ENCODE results near the gene AP2A2.

AP2A2 gene

DNA sequence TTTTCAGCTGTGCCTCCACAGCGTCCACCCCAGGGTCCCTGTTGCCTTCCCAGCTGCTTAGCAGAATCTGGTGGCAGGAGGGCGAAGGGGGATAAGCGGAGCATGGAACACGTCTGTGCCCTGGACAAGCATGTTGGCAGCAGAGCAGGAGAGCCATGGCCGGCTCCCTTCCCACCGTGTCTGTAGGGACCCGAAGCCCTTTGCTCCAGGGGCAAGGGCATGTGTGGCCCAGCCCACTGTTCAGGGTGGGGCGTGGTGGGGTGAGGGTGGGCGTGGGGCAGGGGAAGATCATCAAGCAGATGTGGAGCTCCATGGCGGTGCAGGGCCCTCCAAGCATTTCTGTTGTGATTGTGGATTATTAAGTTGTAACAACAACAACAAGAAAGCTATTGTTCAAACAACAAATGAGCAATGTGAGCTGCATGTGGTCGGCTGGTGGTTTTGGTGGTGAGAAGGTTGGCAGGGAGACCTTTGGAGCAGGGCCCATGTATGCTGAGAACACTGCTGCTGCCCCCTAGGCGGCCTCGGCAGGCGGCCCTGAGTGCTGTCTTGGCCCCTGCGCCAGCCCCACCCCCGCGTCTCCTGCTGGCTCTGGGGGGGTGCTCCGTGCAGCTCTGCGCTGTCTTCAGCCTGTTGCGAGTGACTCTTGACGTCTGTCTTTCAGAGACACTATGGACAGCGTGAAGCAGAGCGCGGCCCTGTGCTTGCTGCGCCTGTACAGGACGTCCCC lies 50.9 kb downstream of the AP2A2 start:
- peak; percentile 76 for DNase-seq

GRCh38 chr11:977830-978720 lies 52.4 kb downstream of the AP2A2 start:
- no peak for DNase-seq

DNA sequence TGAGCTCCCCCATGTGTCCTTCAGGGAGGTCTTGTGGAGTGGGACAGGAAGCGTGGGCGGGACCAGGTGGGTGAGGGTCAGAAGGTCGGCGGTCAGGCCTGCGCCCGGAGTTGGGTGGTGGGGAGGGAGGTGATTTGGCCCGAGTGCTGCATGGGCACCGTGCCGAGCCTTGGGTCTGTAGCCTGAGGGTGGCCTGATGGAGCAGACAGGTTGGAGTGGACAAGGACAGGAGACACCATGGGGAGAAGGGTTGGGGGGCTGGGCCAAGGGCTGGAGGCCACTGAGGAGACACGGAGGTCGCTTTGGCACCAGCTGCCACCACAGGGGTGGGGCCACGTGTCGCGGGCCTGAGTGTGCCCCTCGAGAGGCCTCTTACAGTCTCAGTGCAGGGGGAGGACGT lies 53.1 kb downstream of the AP2A2 start:
- no peak for DNase-seq

DNA sequence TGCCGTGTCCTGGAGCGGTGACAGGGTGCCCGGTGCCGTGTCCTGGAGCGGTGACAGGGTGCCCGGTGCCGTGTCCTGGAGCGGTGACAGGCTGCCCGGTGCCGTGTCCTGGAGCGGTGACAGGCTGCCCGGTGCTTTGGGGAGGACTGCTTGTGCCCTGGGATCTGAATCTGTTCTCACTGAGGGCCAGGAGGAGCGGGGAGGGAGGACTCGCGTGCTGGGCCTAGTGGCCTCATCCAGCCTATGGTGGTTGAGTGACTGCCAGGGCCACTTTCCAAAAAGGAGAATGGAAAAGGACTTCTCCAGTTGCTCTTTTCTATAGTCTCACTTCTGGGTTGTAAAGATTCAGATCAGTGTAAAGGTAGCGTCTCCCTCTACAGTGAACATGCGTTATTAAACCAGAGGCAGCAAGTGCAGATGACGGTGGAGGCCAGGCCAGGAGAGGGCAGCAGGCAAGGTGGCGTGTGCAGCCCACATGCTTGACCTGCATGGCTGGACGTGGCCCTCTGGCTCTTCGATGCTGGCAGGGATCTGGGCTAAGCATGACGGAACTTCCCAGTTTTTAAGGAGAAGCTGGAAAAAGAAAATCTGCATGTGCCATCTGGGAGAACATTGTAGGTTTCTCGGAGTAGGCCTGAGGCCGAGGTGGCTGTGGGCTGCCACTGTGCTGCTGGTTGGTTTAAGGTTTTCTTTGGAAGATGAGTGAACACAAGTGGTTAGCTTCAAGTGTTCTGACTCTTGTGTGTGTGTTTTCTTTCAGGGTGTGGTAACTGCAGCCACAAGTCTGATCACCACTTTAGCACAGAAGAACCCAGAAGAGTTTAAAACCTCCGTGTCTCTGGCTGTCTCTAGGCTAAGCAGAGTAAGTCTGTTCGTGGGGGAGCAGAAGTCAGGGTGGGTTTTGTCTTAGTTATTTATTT lies 55.0 kb downstream of the AP2A2 start:
- no peak for DNase-seq

DNA sequence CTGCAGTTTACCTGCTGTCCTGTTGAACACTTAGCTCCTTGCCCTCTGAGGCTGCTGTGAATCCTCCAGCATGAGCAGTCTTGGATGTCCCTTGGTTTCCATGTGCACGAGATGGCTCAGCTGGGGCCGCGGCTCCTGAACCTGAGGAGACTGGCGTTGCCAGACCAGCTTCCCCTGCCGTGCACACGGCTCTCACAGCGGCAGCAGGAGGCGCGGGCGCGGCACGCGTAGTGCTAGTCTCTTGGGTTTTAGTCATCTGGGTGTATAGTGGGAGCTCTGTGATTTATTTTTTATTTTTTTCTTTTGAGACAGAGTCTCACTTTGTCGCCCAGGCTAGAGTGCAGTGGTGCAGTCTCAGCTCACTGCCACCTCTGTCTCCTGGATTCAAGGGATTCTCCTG lies 56.1 kb downstream of the AP2A2 start:
- no peak for DNase-seq

DNA sequence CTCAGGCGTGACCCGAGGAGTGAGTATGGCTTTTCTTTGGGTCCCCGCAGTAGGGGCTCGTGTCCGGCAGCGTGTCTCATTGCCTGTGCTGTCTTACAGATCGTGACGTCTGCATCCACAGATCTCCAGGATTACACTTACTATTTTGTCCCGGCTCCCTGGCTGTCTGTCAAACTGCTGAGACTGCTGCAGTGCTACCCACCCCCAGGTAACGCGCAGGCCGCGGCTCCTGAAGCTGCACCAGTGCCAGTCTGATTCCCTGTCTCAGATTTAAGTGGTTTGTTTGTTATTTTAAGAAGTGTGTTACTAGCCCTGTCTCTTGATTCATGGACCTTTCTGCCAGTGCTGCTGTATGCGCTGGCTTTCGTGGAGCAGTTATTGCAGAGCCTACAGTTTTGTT lies 58.9 kb downstream of the AP2A2 start:
- DNase-seq, result no peak

DNA sequence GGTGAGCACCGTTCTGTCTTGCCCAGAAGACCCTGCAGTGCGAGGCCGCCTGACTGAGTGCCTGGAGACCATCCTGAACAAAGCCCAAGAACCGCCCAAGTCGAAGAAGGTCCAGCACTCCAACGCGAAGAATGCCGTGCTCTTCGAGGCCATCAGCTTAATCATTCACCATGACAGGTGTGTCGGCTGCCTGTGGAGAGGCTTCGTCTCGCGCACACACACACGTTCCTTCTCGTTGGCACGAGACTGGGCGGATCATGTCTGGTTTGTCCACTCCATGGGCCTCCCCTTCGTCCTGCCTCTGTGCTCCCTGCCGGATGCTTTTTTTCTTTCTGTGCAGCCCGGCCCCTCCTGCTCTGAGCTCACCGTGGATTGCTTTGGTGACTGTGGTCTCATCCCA lies 59.7 kb downstream of the AP2A2 start:
- no peak for DNase-seq

DNA sequence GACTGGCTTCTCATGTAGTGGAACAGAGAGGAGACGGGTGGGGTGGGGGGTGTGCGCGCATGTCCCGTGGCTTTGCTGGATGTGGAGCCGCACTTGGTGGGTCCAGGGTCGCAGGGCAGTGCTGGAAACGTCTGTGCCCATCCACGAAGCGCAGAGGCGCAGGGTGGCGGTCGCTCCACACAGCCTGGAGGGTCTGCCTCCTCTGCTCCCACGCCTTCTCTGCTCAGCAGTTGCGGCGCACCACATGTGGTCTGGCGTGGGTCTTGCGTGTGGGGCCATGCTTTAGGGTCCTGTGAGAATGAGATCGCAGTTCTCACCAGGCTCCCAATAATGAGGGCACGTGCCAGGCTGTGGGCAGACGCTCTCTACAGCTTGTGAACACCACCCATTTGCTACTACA lies 60.2 kb downstream of the AP2A2 start:
- no peak for DNase-seq

DNA sequence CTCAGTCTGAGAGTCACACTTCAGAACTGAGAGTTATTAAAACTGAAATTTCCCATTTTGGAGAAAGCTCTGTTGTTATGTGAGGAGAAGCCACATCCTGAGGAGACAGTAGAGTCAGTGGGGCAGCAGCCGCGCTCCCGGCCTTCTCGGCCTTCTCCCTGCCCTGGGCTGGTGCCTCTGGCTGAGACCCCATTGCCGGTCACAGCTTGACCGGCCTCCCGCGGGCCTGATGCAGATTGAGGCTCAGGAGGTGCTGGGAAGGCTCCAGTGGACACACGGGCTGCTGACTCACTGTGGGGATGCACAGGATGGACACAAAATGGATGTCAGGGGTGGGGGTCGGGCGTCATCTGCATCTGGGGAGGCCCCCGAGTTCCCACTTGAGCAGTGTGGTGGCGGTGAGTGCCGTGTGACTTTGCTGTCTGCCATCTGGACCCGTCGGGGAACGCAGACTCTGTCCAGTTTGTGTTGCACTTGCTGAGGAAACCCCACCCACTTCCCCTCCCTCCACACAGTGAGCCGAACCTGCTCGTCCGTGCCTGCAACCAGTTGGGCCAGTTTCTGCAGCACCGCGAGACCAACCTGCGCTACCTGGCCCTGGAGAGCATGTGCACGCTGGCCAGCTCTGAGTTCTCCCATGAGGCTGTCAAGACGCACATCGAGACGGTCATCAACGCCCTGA lies 60.7 kb downstream of the AP2A2 start:
- no peak for DNase-seq

DNA sequence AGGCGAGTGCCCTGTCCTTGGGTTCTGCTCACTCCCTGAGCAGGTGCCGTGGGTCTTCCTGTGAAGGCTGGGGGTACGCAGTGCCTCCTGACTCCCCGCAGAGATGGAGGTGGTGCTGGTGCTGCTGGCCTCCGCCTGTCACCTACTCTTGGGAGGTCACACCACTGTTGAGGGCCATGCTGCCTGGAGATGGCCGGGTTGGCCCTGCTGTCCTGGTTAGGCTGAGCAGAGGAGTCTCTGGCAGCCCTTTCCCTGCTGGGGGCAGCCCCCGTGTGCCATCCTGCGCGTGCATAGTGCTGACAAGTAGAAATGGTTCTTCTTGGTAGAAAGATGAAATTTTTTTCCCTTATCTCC lies 61.3 kb downstream of the AP2A2 start:
- DNase-seq, result no peak

DNA sequence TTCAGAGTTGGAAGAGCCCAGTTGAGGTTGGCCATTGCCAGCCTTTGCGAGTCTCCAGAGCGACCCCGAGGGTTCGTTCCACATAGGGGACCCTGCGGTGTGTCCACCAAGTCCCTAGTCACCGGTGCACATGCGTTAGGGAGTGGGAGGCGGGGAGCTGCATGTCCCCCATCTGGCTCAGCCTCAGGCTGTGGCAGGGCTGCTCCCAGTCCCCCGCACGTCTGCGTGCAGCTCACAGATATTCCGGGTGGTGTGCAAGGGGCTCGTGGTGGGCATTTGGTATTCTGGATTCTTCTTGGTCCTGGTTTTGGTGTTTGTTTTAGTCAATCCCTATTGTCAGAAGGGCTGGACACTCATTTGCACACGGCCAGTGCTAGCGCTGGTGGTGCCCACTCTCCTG lies 62.0 kb downstream of the AP2A2 start:
- no peak for DNase-seq

- no peak for DNase-seq
Observed at GRCh38 chr11:990101-990500, 64.4 kb downstream of the AP2A2 start.

DNA sequence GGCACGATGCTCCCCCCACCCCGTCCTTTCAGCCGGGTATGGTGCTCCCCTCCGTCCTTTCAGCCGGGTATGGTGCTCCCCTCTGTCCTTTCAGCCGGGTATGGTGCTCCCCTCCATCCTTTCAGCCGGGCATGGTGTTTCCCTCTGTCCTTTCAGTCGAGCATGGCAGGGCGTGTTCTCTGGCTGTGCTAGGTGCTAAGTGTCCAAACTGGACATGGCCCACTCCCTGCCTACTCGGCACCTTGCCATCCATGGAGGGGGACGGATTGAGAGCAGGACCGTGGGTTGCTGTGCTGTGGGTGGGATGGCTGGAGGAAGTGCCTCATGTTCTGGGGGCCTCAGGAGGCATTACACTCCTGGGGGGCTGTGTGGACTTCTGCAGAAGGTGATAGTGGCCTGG lies 65.4 kb downstream of the AP2A2 start:
- DNase-seq, result no peak

GRCh38 chr11:991711-992307 lies 66.1 kb downstream of the AP2A2 start:
- no peak for DNase-seq

- DNase-seq, result no peak
Observed at GRCh38 chr11:992577-992976, 66.9 kb downstream of the AP2A2 start.

DNA sequence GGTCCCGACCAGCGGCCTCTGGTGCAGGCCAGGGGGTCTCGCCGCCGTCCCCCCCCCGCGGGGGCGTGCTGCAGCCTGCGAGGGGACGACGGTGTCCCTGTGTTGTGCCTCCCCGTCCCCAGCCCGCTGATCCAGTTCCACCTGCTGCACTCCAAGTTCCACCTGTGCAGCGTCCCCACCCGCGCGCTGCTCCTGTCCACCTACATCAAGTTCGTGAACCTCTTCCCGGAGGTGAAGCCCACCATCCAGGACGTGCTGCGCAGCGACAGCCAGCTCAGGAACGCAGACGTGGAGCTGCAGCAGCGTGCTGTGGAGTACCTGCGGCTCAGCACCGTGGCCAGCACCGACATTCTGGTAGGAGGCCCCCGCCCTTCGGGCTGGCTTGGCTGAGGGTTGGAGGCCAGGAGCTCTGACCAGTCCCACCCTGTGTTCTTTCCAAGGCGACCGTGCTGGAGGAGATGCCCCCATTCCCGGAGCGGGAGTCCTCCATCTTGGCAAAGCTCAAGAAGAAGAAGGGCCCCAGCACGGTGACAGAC lies 68.0 kb downstream of the AP2A2 start:
- DNase-seq, result no peak

GRCh38 chr11:995044-995751 lies 69.5 kb downstream of the AP2A2 start:
- DNase-seq, result no peak

DNA sequence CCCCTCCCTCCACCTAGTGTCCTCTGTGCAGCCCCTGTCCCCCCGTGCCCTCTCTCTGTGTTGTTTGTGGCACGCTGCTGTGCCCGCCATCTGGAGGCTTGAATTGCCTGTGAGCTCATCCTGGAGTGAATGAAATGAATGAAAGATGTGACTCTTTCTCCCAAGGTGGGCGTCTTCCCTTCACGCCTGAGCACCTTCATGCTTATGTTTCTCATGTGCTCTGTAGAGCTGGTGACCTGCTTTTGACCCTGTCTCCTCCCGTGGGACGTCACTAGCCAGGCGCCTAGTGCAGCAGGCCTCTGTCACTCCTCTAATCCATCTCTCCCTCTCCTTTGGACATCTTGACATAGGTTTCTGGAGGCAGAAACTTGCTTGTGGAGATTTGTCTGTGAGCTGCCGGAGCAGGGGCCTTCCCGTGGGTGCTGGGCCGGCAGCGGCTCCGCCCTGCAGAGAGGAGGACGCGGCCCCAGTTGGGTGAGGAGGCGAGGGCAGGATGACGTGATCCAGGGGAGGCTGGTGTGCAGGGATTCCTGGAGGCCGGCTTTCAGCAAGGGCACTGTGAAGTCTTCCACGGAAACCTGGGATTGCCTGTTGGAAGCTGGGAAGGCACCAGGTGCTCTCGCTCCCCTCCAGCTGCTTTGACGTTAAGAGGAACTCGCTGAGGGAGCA lies 70.2 kb downstream of the AP2A2 start:
- no peak for DNase-seq

GRCh38 chr11:996681-997080 lies 71.0 kb downstream of the AP2A2 start:
- DNase-seq, result no peak

DNA sequence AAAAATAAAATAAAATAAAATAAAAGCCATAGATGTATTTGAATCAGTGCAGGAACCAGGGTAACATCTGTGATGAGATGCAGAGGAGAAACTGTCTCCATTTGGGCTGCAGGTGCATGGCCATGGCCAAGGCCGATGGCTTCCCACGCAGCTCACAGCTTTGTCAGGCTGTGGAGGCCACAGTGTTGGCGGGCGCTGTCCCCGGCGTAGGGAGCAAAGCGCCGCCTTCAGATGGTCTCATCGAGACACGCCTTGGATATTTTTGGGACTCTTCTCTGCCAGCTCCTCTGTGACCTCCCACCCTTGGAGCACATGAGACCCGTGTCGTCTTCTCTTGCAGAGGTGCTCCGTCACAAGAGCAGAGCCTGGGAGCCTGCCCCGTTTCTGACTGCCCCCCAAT lies 72.2 kb downstream of the AP2A2 start:
- DNase-seq, result no peak

GRCh38 chr11:999009-999408 lies 73.3 kb downstream of the AP2A2 start:
- DNase-seq, result no peak
